GM18498 (cell line): Measurements from ENCODE around the gene SPATA32.

ENCODE experiments used
- ATAC-seq: cut with Tn5 transposase; IDR thresholded peaks from one replicate; pipeline ENCODE4 v1.9.1; 2021; ENCODE audit warnings: mild to moderate bottlenecking, moderate library complexity; ENCODE audit not compliant: unreplicated experiment

SPATA32 gene

GRCh38 chr17:45294506-45294905 lies 32.6 kb upstream of the SPATA32 start:
- no peak for ATAC-seq

DNA sequence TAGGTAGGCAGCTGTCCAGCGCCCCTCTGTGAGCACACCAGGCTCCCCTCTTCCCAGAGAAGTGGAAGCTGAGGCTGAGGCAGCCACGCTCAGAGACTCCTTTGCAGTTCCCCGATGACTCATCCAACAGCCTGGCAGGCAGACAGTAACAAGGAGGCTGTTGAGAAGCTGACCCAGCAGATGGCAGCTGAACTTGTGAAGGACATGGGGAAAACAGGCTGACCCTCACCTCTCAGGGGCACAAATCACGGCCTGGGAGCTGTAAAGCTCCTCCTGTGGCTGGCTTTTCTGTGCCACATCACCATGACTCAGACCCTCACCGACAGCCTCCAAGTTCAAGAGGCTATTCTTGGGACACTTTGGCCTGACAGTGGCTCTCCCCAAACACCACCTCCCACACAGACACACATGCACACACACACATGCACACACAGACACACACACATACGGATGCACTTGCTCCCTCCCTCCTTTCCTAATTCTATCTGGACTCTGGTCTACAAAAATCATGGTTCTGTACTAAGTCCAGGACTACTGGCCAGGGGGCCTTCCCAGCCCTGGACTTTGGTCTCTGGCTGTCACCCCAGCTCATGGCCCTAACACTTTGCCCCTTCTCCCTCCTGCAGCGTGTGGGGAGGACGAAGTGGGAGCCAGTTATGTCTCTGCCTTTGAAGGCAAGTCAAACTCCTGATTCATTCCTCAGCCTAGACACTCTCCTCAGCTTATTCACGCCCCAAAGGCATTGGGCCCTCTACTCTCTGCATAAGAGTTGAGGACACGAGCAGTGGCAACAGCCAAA lies 31.7 kb upstream of the SPATA32 start:
- no peak for ATAC-seq

DNA sequence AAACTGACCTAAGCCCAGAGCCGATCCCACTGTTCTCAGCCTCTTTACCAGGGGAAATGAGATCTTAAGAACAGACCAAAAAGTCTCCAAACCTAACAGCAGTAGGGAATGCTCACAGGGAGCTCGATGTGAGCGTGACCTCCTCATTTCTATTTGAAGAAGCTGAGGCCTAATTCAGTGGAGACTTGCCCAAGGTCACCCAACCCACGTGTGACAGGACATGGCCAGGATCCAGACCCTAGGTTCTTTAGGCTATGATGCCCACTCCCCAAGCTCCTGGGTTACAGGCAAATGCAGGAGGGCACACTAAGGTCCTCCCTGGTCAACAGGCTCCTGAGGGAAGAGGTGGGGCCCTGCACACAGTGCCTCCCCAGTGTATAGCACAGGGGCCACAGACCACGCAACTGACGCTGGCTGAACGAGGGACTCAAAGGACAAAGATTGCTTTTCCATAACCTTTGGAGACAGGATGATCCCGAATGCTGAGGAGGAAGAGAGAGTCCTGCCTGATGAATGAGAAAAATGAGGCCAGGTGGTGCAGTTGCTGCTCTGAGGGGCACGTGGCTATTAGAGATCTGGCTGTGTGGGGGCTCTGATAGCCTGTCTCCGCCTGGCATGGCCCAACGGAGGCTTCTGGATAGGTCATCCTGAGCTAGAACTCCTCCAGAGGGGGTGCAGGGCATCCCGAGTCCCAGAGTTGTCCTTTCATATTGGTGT lies 31.0 kb upstream of the SPATA32 start:
- ATAC-seq, result no peak

DNA sequence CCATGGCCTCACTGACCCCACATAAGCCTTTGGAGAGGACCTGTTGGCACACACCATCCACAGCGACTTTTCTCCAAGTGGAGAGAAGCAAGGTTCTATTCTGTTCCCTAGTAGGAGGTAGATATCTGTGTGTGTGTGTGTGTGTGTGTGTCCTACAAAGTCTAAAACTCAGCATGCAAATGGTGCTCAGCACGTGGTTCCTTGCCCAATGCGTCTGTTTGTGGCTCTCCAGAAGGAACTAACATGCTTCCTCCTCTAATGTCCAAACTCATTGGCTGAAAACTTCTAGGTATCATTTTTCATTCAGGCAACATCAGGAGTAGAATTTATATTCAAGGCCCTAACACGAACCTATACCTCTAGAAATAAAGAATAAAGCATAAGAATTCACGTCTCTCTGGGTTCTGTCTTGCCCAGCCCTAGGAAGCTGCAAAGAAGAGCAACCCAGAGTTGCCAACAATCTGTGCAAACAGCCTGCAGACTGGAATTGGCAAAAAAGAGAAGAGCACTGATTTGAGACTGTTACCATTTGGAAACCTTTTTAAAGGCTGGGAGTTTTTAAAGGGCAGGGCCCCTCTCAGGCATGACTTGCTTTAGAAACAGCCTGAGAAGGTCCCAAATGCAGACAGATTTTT lies 29.4 kb upstream of the SPATA32 start:
- no peak for ATAC-seq

DNA sequence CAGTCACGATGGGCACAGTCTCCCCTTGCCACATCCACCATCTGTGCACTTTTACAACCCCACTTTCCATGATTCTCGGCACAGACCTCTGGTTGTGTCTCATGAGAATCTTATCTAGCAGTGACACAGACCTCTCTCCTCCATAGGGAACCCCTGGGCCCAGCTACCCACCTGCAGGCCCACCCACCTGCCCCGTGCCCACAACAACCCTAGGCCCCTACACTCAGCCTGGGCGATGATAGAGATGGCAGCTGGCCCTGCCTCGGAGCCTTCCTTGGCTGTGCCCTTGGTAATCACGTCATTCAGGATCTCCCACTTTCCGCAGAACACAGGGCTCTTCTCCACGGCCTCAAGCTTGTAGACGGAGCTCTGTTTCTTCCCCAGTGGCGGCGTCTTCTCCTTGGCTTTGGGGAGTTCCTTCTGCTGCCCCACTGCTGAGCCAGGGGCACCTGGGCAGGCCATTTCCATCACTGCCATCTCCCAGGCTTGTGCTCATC lies 28.4 kb upstream of the SPATA32 start:
- ATAC-seq, result no peak

- ATAC-seq, result no peak
Measured at GRCh38 chr17:45289301-45290268, 27.7 kb upstream of the SPATA32 start.

GRCh38 chr17:45288825-45289224 lies 26.9 kb upstream of the SPATA32 start:
- ATAC-seq, result no peak

DNA sequence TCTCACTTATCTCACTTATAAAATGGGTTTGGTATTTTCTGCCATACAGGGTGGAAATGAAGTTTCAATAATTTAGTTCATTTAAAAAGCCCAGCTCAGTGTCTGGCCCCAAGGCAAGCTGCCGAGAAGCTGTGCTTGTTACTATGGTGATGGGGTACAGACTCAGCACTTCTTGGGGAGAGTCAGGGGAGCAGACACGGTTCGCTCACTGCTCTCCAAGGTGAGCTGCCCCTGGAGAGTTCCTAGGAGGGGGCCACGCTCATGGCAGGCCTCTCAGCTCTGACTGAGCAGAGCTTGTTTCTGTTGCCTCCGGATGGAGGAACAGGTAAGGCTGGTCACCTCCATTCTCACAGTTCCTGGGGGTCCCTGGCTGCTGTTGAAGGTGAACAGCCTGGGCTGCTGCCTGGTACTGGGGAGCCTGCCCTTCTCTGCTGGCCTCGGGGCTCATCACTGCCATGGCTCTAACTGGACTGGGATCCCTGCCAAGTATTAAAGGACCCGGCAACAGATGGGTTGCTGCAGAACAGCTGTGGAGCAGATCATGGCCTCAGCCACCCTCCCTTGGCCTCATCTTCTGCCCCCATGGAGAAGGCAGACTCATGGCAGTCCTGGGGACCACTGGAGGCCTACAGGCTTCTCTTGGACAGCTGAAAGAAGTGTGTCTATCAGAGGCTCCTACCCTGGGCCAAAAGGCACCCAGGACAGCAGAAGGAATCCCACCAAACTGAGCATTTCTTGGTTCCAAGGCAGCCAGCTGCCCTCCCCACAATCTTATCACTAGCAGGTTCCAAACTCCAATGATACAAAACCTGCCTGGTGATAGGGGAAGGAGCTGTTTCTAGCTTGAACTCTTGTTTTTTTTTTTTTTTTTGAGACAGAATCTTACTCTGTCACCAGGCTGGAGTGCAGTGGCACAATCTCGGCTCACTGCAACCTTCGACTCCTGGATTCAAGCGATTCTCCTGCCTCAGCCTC lies 25.9 kb upstream of the SPATA32 start:
- ATAC-seq, result no peak

- ATAC-seq, result no peak
Measured at GRCh38 chr17:45286286-45286685, 24.4 kb upstream of the SPATA32 start.

GRCh38 chr17:45284176-45285140 lies 22.6 kb upstream of the SPATA32 start:
- ATAC-seq, result no peak

GRCh38 chr17:45283711-45284110 lies 21.8 kb upstream of the SPATA32 start:
- no peak for ATAC-seq

DNA sequence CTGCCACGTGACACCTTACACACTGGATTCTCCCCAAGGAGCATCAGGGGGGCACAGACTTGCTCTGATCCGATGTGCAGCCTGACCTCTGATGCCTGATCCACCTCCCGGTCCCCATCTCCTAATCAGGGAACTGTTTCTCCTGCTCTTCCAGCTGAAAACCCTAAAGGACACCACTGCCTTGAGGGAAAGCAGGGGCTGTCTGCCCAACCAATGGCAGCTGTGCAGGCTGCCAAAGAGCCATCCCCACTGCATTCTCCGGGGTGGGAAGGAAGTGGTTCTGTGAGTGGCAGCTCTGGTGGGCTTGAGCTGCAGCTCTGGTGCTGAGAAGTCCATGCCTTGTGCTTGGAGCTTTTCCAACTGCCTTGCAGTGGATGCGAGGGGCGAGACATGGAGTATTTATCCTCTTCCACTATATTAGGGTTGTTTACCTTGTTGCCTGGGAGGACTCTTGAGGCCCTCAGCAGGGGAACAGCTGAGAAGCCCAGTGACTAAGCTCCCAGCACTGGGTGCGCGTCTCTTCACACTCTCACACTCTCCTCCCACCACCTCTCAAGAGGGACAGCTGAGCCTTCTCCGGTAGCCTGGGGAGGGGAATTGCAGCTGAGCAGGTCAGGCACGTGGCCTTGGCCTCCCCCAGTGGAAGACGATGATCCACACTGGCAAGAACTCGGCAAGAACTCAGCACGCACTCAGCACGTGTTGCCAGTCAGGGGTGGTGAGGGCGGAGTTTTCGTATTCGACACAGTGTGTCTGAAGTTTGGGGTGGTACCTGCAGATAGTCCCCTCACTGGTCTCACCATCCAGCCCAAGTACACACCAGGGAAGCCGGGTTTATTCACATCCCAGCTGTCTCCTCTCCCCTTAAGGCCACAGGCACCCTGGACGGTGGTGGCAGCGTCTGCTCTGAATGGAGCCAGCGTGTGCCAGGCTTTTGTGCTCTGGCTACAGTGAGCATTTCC lies 21.1 kb upstream of the SPATA32 start:
- ATAC-seq, result no peak

GRCh38 chr17:45279898-45280297 lies 18.0 kb upstream of the SPATA32 start:
- no peak for ATAC-seq

- no peak for ATAC-seq
Measured at GRCh38 chr17:45277992-45278391, 16.1 kb upstream of the SPATA32 start.

- ATAC-seq, result no peak
Measured at GRCh38 chr17:45277216-45277849, 15.4 kb upstream of the SPATA32 start.

DNA sequence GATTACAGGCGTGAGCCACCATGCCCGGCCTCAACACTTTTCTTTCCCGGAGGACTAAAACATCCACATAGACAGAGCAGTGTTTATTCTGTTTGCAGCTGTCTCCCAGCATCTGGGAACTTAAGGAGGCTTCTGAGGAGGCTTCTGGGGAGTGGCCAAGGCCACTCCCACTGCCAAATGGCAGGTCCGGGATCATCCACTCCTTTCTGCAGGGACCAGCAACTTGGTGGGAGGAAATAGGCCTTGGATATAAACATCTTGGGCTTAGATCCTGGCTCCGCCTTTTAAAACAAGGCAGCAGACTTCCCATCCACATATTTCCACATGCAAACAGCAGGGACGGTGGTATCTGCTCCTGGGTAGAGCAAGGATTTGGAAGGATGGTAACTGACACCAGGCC lies 14.1 kb upstream of the SPATA32 start:
- no peak for ATAC-seq

GRCh38 chr17:45274033-45274432 lies 12.1 kb upstream of the SPATA32 start:
- no peak for ATAC-seq
